Neural progenitor cell (in vitro differentiated cells): Measurements from ENCODE around the gene NUP62. TPM values are rescaled to one million over a fixed set of nuclear protein-coding genes. Genes with fewer than 3 reads are reported as not detected.

Source experiments
- DNase-seq: peaks from one replicate; pipeline ENCODE4 v3.0.0-alpha.2; 2016; ENCODE audit warnings: low spot score
- H2AFZ ChIP-seq: fragments of 200-600 bp; sonication (generic); replicated peaks from 2 replicates; pipeline ENCODE4 v1.6.1; 2016; ENCODE audit warnings: antibody characterized with exemption
- H3F3A ChIP-seq: fragments of 200-600 bp; sonication (generic); 2 replicates; pipeline ENCODE4 v1.6.1; 2016; ENCODE audit warnings: antibody characterized with exemption, low read depth
- H3K27ac ChIP-seq: fragments of 200-600 bp; sonication (generic); 2 replicates; pipeline ENCODE4 v1.5.1; 2016; ENCODE audit warnings: mild to moderate bottlenecking
- H3K27me3 ChIP-seq: fragments of 200-600 bp; sonication (generic); 2 replicates; pipeline ENCODE4 v1.6.1; 2016; ENCODE audit warnings: mild to moderate bottlenecking, moderate library complexity
- H3K36me3 ChIP-seq: fragments of 200-600 bp; sonication (generic); 2 replicates; pipeline ENCODE4 v1.5.1; 2016
- H3K4me1 ChIP-seq: fragments of 200-600 bp; sonication (generic); 2 replicates; pipeline ENCODE4 v1.6.1; 2016; ENCODE audit warnings: mixed run types
- H3K4me2 ChIP-seq: fragments of 200-600 bp; sonication (generic); 2 replicates; pipeline ENCODE4 v1.6.1; 2016
- H3K4me3 ChIP-seq: fragments of 200-600 bp; sonication (generic); 2 replicates; pipeline ENCODE4 v1.5.1; 2016
- H3K79me2 ChIP-seq: fragments of 200-600 bp; sonication (generic); 2 replicates; pipeline ENCODE4 v1.6.1; 2016; ENCODE audit warnings: low read depth
- H3K9ac ChIP-seq: fragments of 200-600 bp; sonication (generic); 2 replicates; pipeline ENCODE4 v1.6.1; 2016
- H3K9me3 ChIP-seq: fragments of 200-600 bp; sonication (generic); 2 replicates; pipeline ENCODE4 v1.5.1; 2016; ENCODE audit warnings: low read depth
- H4K20me1 ChIP-seq: fragments of 200-600 bp; sonication (generic); 2 replicates; pipeline ENCODE4 v1.6.1; 2016; ENCODE audit warnings: low read depth
- H3K27ac Mint-ChIP-seq: 3 replicates; pipeline ENCODE4 v1.8.0; 2021; ENCODE audit warnings: mixed read lengths
- H3K27me3 Mint-ChIP-seq: 2 replicates; pipeline ENCODE4 v1.8.0; 2022; ENCODE audit warnings: low read depth, mild to moderate bottlenecking, inconsistent platforms, moderate library complexity, mixed read lengths; ENCODE audit not compliant: insufficient read depth
- H3K36me3 Mint-ChIP-seq: 3 replicates; pipeline ENCODE4 v1.8.0; 2021; ENCODE audit warnings: mixed read lengths
- H3K4me1 Mint-ChIP-seq: 3 replicates; pipeline ENCODE4 v1.8.0; 2021; ENCODE audit warnings: mixed read lengths
- H3K4me3 Mint-ChIP-seq: 3 replicates; pipeline ENCODE4 v1.8.0; 2021; ENCODE audit warnings: mild to moderate bottlenecking, moderate library complexity, mixed read lengths
- H3K9me3 Mint-ChIP-seq: 3 replicates; pipeline ENCODE4 v1.8.0; 2020; ENCODE audit warnings: mixed read lengths
- CTCF ChIP-seq: fragments of 200-600 bp; sonication (generic); IDR thresholded peaks from 2 replicates; pipeline ENCODE4 v1.5.1; 2017; ENCODE audit warnings: antibody characterized with exemption, mild to moderate bottlenecking
- EZH2 ChIP-seq: fragments of 200-600 bp; sonication (generic); IDR thresholded peaks from 2 replicates; pipeline ENCODE4 v1.6.1; 2017; ENCODE audit warnings: antibody characterized with exemption, mild to moderate bottlenecking, moderate library complexity
- EZH2phosphoT487 ChIP-seq: fragments of 200-600 bp; sonication (generic); IDR thresholded peaks from 2 replicates; pipeline ENCODE4 v1.6.1; 2017; ENCODE audit warnings: antibody characterized with exemption
- total RNA-seq: library from RNA; depleted of rRNA; stranded (reverse); fragments of >200 nt; gene quantifications from 2 replicates; pipeline ENCODE4 v1.2.3, GENCODE V29; 2015; ENCODE audit warnings: low replicate concordance

The NUP62 gene
- total RNA-seq, 1 donor from 2014 or later = 48.2 TPM

- Histone ChIP-seq H3K27me3 (no peaks in the 10 kb centered on the region), H3K4me2 (peak overlapping the region; percentile 83), H3K4me3 (peak overlapping the region; percentile 88), H2AFZ (no peak overlapping the region), H3F3A (peaks cover 13% of the 10 kb centered on the region), H3K9me3 (no peaks in the 10 kb centered on the region), H3K9ac (peak overlapping the region; percentile 78), H3K27ac (no peak overlapping the region), H3K4me1 (peaks cover 15% of the 10 kb centered on the region), H4K20me1 (peaks cover 15% of the 10 kb centered on the region), H3K36me3 (no peaks in the 10 kb centered on the region), H3K79me2 (peaks cover 36% of the 10 kb centered on the region)
- peaks cover 5% of the 10 kb centered on the region for H3K36me3 Mint-ChIP-seq
- H3K27ac Mint-ChIP-seq = peak overlapping the region; percentile 50
- peaks cover 2% of the 10 kb centered on the region for H3K27me3 Mint-ChIP-seq
- no peaks in the 10 kb centered on the region for H3K9me3 Mint-ChIP-seq
- TF ChIP-seq EZH2 (no peak), EZH2phosphoT487 (no peak), CTCF (no peak)
- no peak overlapping the region for H3K4me3 Mint-ChIP-seq
- peaks cover 30% of the 10 kb centered on the region for H3K4me1 Mint-ChIP-seq
- no peak for DNase-seq
Measured at GRCh38 chr19:49875177-49875576, 54.1 kb downstream of the NUP62 start.

GRCh38 chr19:49874503-49875157 is 54.7 kb downstream of the NUP62 start:
- Histone ChIP-seq H4K20me1 (peaks cover 12% of the 10 kb centered on the region), H3K27ac (no peak overlapping the region), H3K79me2 (peaks cover 36% of the 10 kb centered on the region), H3F3A (peaks cover 17% of the 10 kb centered on the region), H3K9me3 (no peaks in the 10 kb centered on the region), H2AFZ (no peak overlapping the region), H3K36me3 (no peaks in the 10 kb centered on the region), H3K4me3 (no peak overlapping the region), H3K9ac (no peak overlapping the region), H3K4me2 (peak overlapping the region; percentile 83), H3K27me3 (no peaks in the 10 kb centered on the region), H3K4me1 (peaks cover 17% of the 10 kb centered on the region)
- peak overlapping the region; percentile 91 for H3K27ac Mint-ChIP-seq
- peaks cover 2% of the 10 kb centered on the region for H3K27me3 Mint-ChIP-seq
- no peak for DNase-seq
- H3K9me3 Mint-ChIP-seq = no peaks in the 10 kb centered on the region
- no peak for TF ChIP-seq EZH2phosphoT487
- no peak for TF ChIP-seq CTCF
- TF ChIP-seq EZH2 = no peak
- H3K4me3 Mint-ChIP-seq = peak overlapping the region; percentile 74
- peaks cover 31% of the 10 kb centered on the region for H3K4me1 Mint-ChIP-seq
- peaks cover 5% of the 10 kb centered on the region for H3K36me3 Mint-ChIP-seq

- Mint-ChIP-seq H3K27ac (no peak overlapping the region), H3K9me3 (no peaks in the 10 kb centered on the region), H3K4me3 (peak overlapping the region; percentile 74), H3K4me1 (peaks cover 25% of the 10 kb centered on the region), H3K36me3 (peaks cover under 1% of the 10 kb centered on the region), H3K27me3 (no peaks in the 10 kb centered on the region)
- H4K20me1 ChIP-seq = peaks cover 5% of the 10 kb centered on the region
- no peaks in the 10 kb centered on the region for H3K27me3 ChIP-seq
- H3K9me3 ChIP-seq = no peaks in the 10 kb centered on the region
- no peak overlapping the region for H3K9ac ChIP-seq
- H3K27ac ChIP-seq = no peak overlapping the region
- H2AFZ ChIP-seq = no peak overlapping the region
- H3K79me2 ChIP-seq = peaks cover 28% of the 10 kb centered on the region
- H3K4me1 ChIP-seq = peaks cover 18% of the 10 kb centered on the region
- no peak overlapping the region for H3K4me3 ChIP-seq
- H3K36me3 ChIP-seq = no peaks in the 10 kb centered on the region
- peaks cover 21% of the 10 kb centered on the region for H3F3A ChIP-seq
- DNase-seq = no peak
- no peak for TF ChIP-seq CTCF
- no peak for TF ChIP-seq EZH2
- TF ChIP-seq EZH2phosphoT487 = no peak
- no peak overlapping the region for H3K4me2 ChIP-seq
Measured at GRCh38 chr19:49873834-49874233, 55.5 kb downstream of the NUP62 start.
